HL-60/S4 treated with phorbol 12-myristate 13-acetate at 8.2 ng/mL for 4 days and 3 days (cell line): ENCODE measurements around the gene LRP3.

Source experiments
- in situ Hi-C: fragments of 300-500 bp; cut with MboI; formaldehyde crosslinking; loops from 2 replicates; pipeline ENCODE4 v1.15.0; 2022; ENCODE audit warnings: low sequenced_read_pairs

The LRP3 gene

GRCh38 chr19:33250500-33250899, 56.4 kb downstream of the LRP3 start:
- in situ Hi-C loops: no loop called here

- in situ Hi-C loops: no loop called here
Observed at GRCh38 chr19:33251076-33251475, 56.9 kb downstream of the LRP3 start.

GRCh38 chr19:33251526-33252090, 57.5 kb downstream of the LRP3 start:
- in situ Hi-C loops: no loop called here

- in situ Hi-C loops: no loop called here
Observed at GRCh38 chr19:33252418-33252962, 58.4 kb downstream of the LRP3 start.

- in situ Hi-C loops: no loop called here
Observed at GRCh38 chr19:33252971-33253370, 58.8 kb downstream of the LRP3 start.

GRCh38 chr19:33254245-33254824, 60.2 kb downstream of the LRP3 start:
- in situ Hi-C loops: no loop called here

GRCh38 chr19:33255781-33256180, 61.7 kb downstream of the LRP3 start:
- in situ Hi-C loops: no loop called here

- in situ Hi-C loops: no loop called here
Observed at GRCh38 chr19:33256261-33256660, 62.1 kb downstream of the LRP3 start.

- in situ Hi-C loops: no loop called here
Observed at GRCh38 chr19:33257828-33258227, 63.7 kb downstream of the LRP3 start.
